ENCODE data around the gene LIMK1. TPM values are rescaled to one million over a fixed set of nuclear protein-coding genes. Genes with fewer than 3 reads are reported as not detected.

The LIMK1 gene
- 10 to 100 TPM; 19.7 to 19.9 TPM for total RNA-seq

DNA sequence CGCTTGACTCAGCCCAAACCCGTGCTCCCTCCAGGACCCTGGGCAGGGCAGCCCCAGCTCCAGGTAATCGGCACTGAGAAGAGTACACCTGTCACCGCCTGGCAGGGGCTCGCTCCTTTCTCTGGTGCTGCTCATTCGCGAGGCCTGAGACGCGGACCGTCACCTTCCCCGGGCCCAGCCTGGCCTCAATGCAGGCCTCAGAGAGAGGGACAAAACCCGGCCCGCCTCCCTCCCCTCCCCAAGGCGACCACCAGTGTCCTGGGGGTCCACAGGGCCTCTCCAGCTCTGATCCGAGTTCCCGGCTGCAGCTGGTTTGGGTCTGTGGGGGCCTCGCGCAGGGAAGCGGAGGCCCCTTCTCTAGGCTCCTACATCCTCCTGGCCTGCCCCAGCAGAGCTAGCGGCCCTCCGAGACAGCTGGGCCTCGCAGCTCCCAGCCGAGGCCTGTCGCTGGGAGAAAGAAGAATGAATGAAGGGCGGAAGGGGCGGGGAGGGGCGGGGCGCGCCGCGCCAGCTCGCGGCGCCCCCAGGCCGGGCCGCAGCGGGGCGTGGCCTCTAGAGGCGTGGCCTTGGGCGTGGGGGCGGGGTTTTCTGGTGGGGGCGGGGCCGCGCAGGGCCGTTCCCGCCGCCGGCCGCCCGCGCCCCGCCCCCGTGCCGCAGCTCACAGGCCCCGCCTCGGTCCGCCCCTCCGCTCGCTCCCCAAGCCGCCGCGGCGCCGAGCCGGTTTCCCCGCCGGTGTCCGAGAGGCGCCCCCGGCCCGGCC is at the start of gene LIMK1:
Gene LIMK1, plus strand, starts transcription at position 688 of the 760 bp plus-strand sequence. CDS start 187 bp downstream, outside the sequence.
- ATAC-seq (ENCODE audit: insufficient number of reproducible peaks, low FRiP score, low read depth): peak; percentile 64
- Histone ChIP-seq H3K27ac (no peak within 1 kb of the TSS), H3K27me3 (replicated peaks; ENCODE audit: insufficient read depth) (no peaks in the 10 kb centered on the region), H3K36me3 (no peaks in the 10 kb centered on the region), H3K9me3 (no peaks in the 10 kb centered on the region), H3K4me1 (ENCODE audit: control insufficient read depth in 1 of 2, low read depth in 2 of 2) (peaks cover 12 to 29% of the 10 kb centered on the region in 2 donors), H3K4me3 (peak within 1 kb of the TSS; percentile 82)
- TF ChIP-seq, protein P1, sequence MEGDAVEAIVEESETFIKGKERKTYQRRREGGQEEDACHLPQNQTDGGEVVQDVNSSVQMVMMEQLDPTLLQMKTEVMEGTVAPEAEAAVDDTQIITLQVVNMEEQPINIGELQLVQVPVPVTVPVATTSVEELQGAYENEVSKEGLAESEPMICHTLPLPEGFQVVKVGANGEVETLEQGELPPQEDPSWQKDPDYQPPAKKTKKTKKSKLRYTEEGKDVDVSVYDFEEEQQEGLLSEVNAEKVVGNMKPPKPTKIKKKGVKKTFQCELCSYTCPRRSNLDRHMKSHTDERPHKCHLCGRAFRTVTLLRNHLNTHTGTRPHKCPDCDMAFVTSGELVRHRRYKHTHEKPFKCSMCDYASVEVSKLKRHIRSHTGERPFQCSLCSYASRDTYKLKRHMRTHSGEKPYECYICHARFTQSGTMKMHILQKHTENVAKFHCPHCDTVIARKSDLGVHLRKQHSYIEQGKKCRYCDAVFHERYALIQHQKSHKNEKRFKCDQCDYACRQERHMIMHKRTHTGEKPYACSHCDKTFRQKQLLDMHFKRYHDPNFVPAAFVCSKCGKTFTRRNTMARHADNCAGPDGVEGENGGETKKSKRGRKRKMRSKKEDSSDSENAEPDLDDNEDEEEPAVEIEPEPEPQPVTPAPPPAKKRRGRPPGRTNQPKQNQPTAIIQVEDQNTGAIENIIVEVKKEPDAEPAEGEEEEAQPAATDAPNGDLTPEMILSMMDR (IDR thresholded peaks at IDR 0.05): no peak
- no peak for DNase-seq (ENCODE audit: low spot score)

DNA sequence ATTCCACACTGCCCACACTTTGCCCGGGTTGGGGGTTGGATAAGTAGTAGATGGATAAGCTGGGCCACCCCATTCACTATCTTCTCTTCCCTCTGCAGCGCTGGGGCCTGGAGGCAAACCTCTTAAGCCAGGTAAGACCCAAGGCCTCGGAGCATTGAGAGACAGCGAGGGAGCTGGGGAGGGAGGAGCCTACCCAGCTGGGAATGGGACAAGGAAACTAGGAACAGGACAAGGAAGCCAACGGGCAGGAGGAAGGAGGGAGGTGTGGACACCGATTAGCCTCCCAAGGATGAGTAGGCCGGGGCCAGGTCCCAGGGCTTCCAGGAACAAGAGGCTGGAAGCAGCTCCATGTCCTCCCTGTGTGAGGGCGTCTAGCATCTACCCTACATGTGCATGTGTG is 46.0 kb upstream of the LIMK1 start:
- Histone ChIP-seq H3K36me3 (peaks cover 92% of the 10 kb centered on the region), H3K4me1 (ENCODE audit: control insufficient read depth in 1 of 2, low read depth in 2 of 2) (peaks cover 24 to 99% of the 10 kb centered on the region in 2 donors), H3K9me3 (no peaks in the 10 kb centered on the region), H3K27me3 (replicated peaks; ENCODE audit: insufficient read depth) (no peaks in the 10 kb centered on the region), H3K27ac (peak overlapping the region; percentile 94 to 95), H3K4me3 (no peak overlapping the region)
- no peak for DNase-seq (ENCODE audit: low spot score)
- no peak for ATAC-seq (ENCODE audit: insufficient number of reproducible peaks, low FRiP score, low read depth)
- TF ChIP-seq, protein P1 (IDR thresholded peaks at IDR 0.05): no peak

DNA sequence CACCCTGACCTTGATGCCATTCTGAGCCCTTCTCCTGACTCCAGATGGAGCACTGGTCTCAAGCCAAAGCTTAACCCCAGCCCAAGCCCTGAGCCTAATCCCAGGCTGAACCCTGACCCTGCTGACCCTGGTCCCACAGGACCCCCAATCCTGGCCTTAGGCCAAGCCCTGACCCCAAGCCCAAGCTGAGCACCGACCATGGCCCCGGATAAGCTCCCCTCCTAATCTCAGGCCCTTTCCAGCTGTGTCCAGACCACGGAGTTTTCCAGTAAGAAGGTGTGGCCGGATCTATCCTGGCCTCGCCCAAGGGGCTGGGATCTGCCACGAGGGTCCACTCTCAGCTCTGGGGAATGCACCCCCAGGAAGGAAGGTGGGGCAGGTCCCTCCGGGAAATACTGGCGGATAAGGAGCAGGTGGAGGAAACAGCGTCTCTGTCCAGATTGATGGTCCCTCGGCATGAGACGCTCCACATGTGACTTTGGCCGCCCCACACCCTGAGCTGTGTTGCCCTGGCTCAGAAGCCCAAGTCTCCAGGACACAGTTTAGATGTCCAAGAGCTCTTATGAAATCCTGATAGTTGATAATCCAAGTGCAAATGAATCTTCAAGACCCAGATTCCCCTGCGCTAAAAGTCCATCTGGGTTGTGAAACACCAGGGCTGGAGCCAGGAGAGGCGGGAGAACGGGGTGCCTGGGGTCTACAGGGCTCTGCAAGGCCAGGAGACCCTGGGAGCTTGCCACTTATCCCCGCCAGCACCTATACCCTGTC is 45.2 kb upstream of the LIMK1 start:
- H3K27ac ChIP-seq: peak overlapping the region; percentile 94 to 95
- DNase-seq (ENCODE audit: low spot score) (no peak), ATAC-seq (ENCODE audit: insufficient number of reproducible peaks, low FRiP score, low read depth) (no peak)
- H3K9me3 ChIP-seq: no peaks in the 10 kb centered on the region
- peaks cover 16 to 99% of the 10 kb centered on the region in 2 donors for H3K4me1 ChIP-seq (ENCODE audit: control insufficient read depth in 1 of 2, low read depth in 2 of 2)
- TF ChIP-seq, protein P1 (IDR thresholded peaks at IDR 0.05): no peak
- no peak overlapping the region for H3K4me3 ChIP-seq
- no peaks in the 10 kb centered on the region for H3K27me3 ChIP-seq (replicated peaks; ENCODE audit: insufficient read depth)
- H3K36me3 ChIP-seq: peaks cover 92% of the 10 kb centered on the region

DNA sequence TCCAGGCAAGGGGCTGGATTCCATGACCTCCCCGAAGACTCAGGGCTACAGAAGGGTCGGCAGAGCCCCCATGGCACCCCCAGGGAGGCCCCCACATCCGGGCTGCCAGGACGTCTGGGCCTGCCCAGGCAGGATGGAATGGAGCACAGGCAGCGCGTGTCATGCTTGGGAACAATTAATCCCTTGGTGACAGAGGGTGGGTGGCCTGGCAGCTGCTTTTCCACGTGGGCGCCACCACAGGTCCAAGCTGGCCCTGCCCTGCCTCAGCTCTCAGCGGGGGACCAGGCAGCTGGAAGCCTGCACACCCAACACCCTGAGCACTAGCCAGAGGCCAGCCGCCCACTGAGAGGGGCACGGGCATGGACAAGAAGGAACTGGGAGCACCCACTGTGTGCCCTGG is 44.3 kb upstream of the LIMK1 start:
- DNase-seq (ENCODE audit: low spot score): no peak
- no peak for ATAC-seq (ENCODE audit: insufficient number of reproducible peaks, low FRiP score, low read depth)
- Histone ChIP-seq H3K27ac (peak overlapping the region; percentile 94 to 95), H3K9me3 (no peaks in the 10 kb centered on the region), H3K36me3 (peaks cover 95% of the 10 kb centered on the region), H3K27me3 (replicated peaks; ENCODE audit: insufficient read depth) (no peaks in the 10 kb centered on the region), H3K4me1 (ENCODE audit: control insufficient read depth in 1 of 2, low read depth in 2 of 2) (peaks cover 10 to 98% of the 10 kb centered on the region in 2 donors), H3K4me3 (no peak overlapping the region)
- TF ChIP-seq, protein P1 (IDR thresholded peaks at IDR 0.05): no peak

DNA sequence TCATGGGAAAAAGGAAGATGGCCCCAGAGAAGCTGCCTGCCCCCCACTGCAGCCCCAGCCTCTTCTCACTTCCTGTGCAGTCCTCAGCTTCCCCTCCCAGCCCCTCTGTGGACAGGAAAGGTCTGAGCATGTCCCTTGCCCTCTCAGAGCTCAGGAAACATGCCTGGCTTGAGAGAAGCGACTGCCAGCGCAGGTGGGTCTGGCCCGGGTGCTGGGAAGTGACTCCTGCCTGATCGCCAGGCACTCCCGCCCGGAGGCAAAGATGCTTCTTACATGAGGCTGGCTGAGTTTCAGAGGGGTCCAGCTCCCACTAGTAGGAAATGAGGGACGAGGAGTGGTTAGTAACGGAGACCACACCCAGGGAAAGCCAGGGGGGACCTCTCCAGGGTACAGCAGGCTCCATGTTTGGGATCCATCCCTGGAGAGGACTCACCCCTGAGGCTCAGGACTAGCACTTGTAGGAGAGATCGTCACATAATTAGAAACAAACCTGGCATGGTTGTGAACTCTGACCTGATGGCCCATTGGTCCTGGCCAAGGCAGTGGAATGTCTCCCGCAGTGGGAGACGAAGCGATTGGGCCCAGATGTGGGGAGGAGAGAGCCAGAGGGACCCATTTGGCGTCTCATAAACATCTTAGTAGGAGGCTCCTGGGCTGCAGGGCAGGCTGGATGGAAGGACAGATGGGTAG is 43.4 kb upstream of the LIMK1 start:
- no peaks in the 10 kb centered on the region for H3K9me3 ChIP-seq
- peaks cover 7 to 91% of the 10 kb centered on the region in 2 donors for H3K4me1 ChIP-seq (ENCODE audit: control insufficient read depth in 1 of 2, low read depth in 2 of 2)
- H3K27me3 ChIP-seq (replicated peaks; ENCODE audit: insufficient read depth): no peaks in the 10 kb centered on the region
- TF ChIP-seq, protein P1 (IDR thresholded peaks at IDR 0.05): no peak
- H3K4me3 ChIP-seq: no peak overlapping the region
- H3K36me3 ChIP-seq: peaks cover 95% of the 10 kb centered on the region
- DNase-seq (ENCODE audit: low spot score): no peak
- no peak for ATAC-seq (ENCODE audit: insufficient number of reproducible peaks, low FRiP score, low read depth)
- H3K27ac ChIP-seq: peak overlapping the region; percentile 94 to 95
